HG02610 (cell line): ENCODE data around the gene DHRS1.
A peak's percentile ranks its signal among the peaks of the same experiment; 100 is the strongest.
"Not testable (repeated sequence)": the region's sequence is repeated elsewhere in the genome, so short reads cannot be mapped to it uniquely, and the experiment has no call there.

Source experiments
- ATAC-seq: cut with Tn5 transposase; IDR thresholded peaks from one replicate; pipeline ENCODE4 v1.9.1; 2021; ENCODE audit warnings: mild to moderate bottlenecking, moderate library complexity; ENCODE audit not compliant: unreplicated experiment

The DHRS1 gene

GRCh38 chr14:24252289-24253124, 47.1 kb downstream of the DHRS1 start:
- ATAC-seq, result no peak

DNA sequence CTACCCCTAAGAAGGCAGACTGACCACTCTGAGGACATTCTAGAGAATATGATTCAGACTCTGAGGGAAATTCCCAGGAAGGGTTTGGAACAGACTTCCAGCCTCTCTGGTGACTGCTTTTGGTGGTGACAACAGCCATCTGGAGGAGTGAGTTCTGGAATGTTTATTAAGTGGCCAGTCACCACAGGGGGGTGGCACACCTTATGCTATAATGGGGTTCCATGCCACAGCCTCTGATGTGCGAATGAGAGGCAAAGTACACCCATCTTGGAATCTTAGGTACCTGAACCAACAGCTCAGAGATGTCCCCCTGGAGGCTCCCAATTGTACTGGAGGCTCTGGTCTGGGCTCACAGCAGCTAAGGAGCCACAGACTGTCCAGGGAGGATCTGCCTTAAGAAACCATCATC, 47.7 kb downstream of the DHRS1 start:
- ATAC-seq, result no peak

DNA sequence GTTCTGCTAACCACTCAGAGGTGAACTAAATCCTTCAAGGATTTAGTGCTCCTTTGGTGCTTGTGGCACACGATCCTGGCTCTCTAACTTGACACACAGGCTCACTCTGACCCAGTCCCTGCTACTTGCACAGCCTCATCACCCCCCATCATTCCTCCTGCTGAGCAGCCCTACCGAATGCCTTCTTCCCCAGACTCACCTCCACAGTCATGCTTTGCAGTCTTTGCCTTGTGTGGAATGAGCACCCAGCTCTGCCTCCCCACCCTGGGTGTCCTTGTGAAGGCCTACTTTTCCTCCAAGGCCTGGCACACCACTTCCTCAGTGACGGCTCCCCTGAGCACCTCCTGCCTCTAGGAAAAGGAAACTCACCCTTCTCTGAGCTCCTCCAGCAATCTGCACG, 49.2 kb downstream of the DHRS1 start:
- no peak for ATAC-seq

DNA sequence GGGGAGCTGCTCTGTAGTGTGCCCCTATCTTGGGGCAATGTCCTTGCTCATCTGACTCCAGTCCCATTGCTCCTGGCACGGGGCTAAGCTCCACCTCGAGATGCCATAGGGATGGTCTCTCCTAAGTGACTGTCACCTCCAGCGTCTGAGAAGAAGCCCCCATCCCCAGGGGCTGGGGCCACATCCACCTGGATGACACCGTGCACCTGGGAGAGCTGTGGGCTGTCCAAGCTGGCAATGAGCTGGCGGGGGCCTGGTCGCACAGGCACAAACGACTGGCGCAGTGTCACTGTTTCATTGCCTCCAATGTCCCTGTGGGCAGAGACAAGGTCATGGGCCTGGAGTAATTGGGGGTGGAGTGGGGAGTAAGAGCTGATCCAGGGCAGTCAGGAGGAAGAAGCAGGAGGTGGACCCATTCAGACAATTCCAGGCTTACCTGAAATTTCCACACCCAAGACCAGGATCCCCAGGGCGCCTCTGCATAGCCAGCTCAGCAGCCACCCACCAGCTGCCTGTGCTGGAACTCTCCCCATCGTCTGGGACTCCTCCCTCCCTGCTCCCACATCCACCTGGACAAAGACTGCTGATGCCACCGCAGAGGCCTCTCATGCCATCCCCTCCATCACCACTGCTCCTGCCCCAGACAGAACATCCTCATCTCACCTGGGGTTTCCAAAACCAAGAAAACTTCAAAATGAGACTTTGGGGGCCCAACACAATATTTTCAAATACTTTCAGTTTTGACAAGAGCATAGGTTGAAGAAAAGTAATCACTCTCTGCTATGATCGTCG, 50.2 kb downstream of the DHRS1 start:
- ATAC-seq, result no peak

GRCh38 chr14:24247422-24247821, 52.2 kb downstream of the DHRS1 start:
- ATAC-seq, result no peak

- ATAC-seq, result peak; percentile 21
These were observed 52.8 kb downstream of the DHRS1 start for GRCh38 chr14:24246765-24247212.

GRCh38 chr14:24245350-24245749, 54.2 kb downstream of the DHRS1 start:
- ATAC-seq, result not testable (repeated sequence)

- ATAC-seq, result no peak
These were observed 56.2 kb downstream of the DHRS1 start for GRCh38 chr14:24243336-24243836.

DNA sequence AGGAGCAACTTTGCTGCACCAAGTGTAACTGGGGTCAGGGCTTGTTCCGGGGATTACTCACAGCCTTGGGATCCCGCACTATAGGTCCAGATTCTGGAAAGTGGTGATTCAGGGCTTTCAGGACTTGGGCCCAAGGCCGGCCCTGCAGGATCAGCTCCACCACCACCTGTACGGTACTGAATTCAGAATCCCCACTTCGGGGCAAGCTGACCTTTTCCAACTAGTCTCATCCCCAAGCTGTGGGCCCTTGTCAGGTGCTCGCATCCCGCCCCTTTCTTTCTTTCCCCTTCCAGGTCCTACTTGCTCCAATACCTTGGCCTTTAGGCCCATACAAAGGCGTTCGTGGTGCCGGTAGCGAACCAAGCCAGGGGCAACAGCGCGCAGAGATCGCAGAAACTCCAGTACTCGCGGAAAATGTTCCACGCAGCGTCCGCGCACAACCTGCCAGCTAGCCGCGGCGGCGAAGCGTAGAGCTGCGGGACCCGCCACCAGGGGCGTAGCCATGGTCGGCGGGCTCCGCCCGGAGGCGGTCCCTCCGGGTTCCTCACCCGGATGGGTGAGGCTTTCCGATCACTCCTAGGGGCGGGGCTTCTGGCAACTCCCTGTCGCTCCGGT, 57.6 kb downstream of the DHRS1 start:
- peak; percentile 85 for ATAC-seq
